Ascending aorta (tissue), 1 donor: ENCODE results near the gene SCN1B. TPM values are rescaled to one million over a fixed set of nuclear protein-coding genes. Genes with fewer than 3 reads are reported as not detected.

Experiments
- total RNA-seq: library from RNA; depleted of rRNA; stranded (reverse); fragments of >200 nt; gene quantifications from one replicate; pipeline ENCODE4 v1.1.0, GENCODE V29; 2016

SCN1B gene
- total RNA-seq, 1 donor from 2014 or later: 20.8 TPM

Other genes with a start within 250 kb of the SCN1B start
- gene ZNF30, start 103.6 kb upstream of the SCN1B start, total RNA-seq: 11.8 TPM
- gene ZNF792, start 66.2 kb upstream of the SCN1B start, total RNA-seq: 10.4 TPM
- gene GRAMD1A, start 30.1 kb upstream of the SCN1B start, total RNA-seq: 103 TPM
- 0.85 TPM for gene HPN, start 11.3 kb downstream of the SCN1B start, total RNA-seq
- not detected for gene FXYD3, start 85.4 kb downstream of the SCN1B start, total RNA-seq
- 59.3 TPM for gene LGI4, start 104.6 kb downstream of the SCN1B start, total RNA-seq
- 34.8 TPM for gene FXYD1, start 108.4 kb downstream of the SCN1B start, total RNA-seq
- not detected for gene FXYD7, start 112.8 kb downstream of the SCN1B start, total RNA-seq
- 138 TPM for gene FXYD5, start 124.3 kb downstream of the SCN1B start, total RNA-seq
- gene FAM187B, start 198.3 kb downstream of the SCN1B start, total RNA-seq: not detected
- gene LSR, start 218.5 kb downstream of the SCN1B start, total RNA-seq: 79.4 TPM
- gene USF2, start 238.5 kb downstream of the SCN1B start, total RNA-seq: 116 TPM